Measurements from ENCODE around the gene RAPSN.
A peak's percentile ranks its signal among the peaks of the same experiment; 100 is the strongest.

RAPSN gene

DNA sequence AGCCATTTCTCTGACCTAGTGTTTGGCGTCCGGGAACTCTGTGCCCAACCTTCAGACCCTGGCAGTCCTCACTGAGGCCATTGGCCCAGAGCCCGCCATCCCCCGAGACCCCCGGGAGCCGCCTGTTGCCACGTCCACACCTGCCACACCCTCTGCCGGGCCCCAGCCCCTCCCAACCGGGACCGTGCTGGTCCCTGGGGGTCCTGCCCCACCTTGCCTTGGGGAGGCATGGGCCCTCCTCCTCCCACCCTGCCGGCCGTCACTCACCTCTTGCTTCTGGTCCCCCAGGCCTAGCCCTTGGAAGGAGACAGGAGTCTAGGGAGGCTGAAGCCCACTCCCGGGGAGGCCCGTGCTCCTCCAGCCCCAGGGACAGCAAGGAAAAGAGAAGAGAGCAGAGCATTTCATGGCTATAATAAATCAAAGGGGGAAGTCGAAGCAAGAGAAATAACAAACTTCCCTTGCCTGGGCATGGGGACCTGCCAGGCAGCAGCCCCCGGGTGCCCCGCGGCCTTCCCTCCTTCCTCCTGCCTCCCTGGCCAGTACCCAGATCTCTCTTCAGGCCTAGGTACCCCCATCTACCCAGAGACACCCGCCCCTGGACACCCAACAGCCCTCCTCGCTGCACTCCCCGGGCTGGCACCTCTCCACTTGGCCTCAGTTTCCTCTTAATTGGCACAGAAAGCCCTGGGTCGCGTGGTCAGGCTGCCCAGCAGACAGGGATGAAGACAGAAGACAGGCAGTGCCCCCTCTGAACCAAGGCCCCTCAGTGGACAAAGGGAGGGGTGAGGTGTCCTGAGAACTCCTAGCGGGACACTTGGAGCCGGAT lies 53.5 kb downstream of the RAPSN start:
- DNase-seq (ENCODE audit: extremely low spot score) = no peak
- TF ChIP-seq, protein P1, sequence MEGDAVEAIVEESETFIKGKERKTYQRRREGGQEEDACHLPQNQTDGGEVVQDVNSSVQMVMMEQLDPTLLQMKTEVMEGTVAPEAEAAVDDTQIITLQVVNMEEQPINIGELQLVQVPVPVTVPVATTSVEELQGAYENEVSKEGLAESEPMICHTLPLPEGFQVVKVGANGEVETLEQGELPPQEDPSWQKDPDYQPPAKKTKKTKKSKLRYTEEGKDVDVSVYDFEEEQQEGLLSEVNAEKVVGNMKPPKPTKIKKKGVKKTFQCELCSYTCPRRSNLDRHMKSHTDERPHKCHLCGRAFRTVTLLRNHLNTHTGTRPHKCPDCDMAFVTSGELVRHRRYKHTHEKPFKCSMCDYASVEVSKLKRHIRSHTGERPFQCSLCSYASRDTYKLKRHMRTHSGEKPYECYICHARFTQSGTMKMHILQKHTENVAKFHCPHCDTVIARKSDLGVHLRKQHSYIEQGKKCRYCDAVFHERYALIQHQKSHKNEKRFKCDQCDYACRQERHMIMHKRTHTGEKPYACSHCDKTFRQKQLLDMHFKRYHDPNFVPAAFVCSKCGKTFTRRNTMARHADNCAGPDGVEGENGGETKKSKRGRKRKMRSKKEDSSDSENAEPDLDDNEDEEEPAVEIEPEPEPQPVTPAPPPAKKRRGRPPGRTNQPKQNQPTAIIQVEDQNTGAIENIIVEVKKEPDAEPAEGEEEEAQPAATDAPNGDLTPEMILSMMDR (IDR thresholded peaks at IDR 0.05; ENCODE audit: control extremely low read depth, extremely low read depth, low read depth, missing control alignments) = no peak
- ChIA-PET CTCF (interaction anchor here (4.7 to 10.0 kb wide), 2 partner anchors 12 to 23 kb away, joined by 24 to 92 read pairs; partner anchors contain the start of gene SLC39A13), POLR2A (no interaction called here)

DNA sequence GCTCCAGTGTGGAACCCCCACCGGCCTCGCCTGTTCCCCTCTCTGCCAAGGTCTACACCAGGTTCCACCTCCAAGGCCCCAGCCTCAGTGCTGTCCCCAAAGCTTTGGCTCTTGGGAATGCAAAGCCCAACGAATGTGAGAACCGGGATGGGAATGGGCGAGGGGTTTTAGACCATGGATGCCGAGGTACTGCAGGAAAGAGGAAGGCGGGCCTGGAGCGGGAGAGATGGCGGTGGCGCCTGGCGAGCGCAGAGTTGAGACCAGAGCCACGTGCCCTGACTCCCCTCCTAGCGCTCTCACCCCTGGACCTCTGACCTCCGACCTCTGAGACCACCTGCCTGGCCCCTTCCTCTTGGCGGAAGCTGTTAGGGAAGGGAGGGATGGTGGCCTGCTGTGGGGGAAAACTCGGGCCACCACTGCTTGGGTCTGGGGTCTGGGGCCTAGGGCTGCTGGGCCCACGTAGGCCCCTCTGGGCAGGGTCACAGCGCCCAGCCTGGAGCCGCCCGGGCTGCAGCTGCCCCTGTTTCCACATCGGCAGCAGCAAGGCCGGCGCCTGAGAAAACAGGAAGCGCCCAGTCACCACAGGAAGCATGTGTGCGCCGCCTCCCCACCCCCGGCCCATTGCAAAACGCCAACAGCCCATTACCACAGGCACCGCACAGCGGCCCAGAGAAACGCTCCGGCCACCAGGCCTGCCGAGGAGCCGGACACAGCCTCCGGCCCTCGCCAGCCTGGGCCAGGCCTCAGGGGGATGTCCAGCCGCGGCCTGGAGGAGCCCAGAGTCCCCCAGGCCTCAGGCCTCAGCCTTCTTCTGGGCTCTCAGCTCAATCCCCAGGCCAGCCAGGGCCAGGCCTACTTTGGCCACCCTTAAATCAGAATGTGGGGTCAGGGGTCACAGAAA lies 54.4 kb downstream of the RAPSN start:
- CTCF ChIA-PET = interaction anchor here (1.7 to 10.0 kb wide), 3 partner anchors 13 to 179 kb away, joined by 4 to 92 read pairs (median 24); partner anchors contain the start of gene SLC39A13
- POLR2A ChIA-PET = no interaction called here
- TF ChIP-seq, protein P1 (IDR thresholded peaks at IDR 0.05; ENCODE audit: control extremely low read depth, extremely low read depth, low read depth, missing control alignments) = no peak
- DNase-seq (ENCODE audit: extremely low spot score) = peak; percentile 87

DNA sequence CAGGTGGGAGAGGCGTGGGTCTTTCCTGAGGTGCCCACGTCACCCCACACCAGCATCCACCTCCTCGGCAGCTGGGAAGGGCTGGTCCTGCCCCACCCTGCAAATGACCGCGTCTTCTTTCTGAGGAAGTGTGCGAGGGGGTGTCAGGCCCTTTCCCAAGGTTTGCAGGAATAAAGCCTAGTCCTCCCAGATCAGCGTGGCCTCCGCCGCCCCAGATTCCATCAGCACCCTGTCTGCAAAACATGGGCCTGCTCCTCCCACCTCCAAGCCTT lies 55.0 kb downstream of the RAPSN start:
- TF ChIP-seq, protein P1 (IDR thresholded peaks at IDR 0.05; ENCODE audit: control extremely low read depth, extremely low read depth, low read depth, missing control alignments) = no peak
- ChIA-PET CTCF (interaction anchor here (1.2 to 10.0 kb wide), 8 partner anchors 8 to 224 kb away, joined by 3 to 92 read pairs (median 4); partner anchors contain the start of gene SLC39A13), POLR2A (no interaction called here)

DNA sequence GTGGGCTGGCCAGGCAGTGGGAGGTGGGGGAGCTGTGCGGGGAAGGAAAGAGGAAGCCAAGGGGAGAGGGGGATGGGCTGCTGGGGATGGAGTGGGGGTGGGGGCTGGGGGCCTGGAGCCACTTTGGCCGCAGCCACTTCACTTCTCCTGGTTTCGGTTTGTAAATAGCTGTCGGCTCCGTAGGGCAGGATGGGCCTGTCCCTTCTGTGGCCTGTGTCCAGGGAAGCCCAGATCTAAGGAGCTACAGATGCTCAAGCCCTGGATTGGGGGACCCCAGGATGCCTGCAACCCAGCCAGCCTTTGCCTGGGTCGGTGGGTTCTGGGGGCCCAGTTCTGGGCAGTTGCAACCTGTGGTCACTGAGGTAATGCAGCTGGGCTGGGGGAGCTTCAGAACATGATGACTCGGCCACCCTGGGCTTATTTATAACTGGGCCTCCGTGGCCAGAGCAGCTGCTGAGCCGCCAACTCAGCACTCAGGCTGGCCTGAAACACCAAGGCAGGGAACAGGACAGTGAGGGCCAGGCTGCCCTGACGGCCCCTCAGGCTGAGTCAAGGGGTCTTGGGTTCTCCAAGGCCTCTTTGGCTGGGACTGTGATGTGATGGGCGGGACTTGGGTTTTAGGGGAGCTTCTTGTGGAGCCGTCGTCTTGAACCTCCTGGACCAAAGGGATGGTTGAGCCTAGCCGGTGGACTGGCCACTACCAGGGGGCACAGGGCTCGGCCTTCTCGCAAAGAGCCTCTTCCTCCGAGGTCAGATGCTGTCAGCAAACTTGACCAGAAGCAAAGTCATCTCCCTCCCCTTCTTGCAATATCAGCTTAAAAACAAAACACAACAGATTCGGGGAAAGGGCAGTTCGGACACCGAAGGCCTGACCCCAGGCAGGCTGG lies 55.5 kb downstream of the RAPSN start:
- TF ChIP-seq, protein P1 (IDR thresholded peaks at IDR 0.05; ENCODE audit: control extremely low read depth, extremely low read depth, low read depth, missing control alignments) = no peak
- POLR2A ChIA-PET = interaction anchor here (0.6 kb wide), 3 partner anchors 156 to 696 kb away, joined by 3 to 4 read pairs (median 4); no protein-coding TSS in a partner anchor
- DNase-seq (ENCODE audit: extremely low spot score) = peak; percentile 61
- CTCF ChIA-PET = interaction anchor here (0.9 to 10.0 kb wide), 11 partner anchors 9 to 224 kb away, joined by 3 to 92 read pairs (median 4); partner anchors contain the start of gene SLC39A13

More for the DNA sequence above, 55.0 kb downstream of the RAPSN start:
- no peak for DNase-seq (ENCODE audit: extremely low spot score)

- TF ChIP-seq, protein P1 (IDR thresholded peaks at IDR 0.05; ENCODE audit: control extremely low read depth, extremely low read depth, low read depth, missing control alignments) = no peak
- DNase-seq (ENCODE audit: extremely low spot score) = no peak
- CTCF ChIA-PET = interaction anchor here (0.9 to 10.0 kb wide), 12 partner anchors 10 to 225 kb away, joined by 3 to 92 read pairs (median 4); partner anchors contain the start of gene SLC39A13
- POLR2A ChIA-PET = interaction anchor here (0.6 kb wide), 3 partner anchors 155 to 697 kb away, joined by 3 to 4 read pairs (median 4); no protein-coding TSS in a partner anchor
Measured at GRCh38 chr11:47392546-47393162, 56.3 kb downstream of the RAPSN start.
